GM12892 (cell line): ENCODE results near the gene MAPK14.

Experiments
- POLR2A ChIP-seq: IDR thresholded peaks from 2 replicates; pipeline ENCODE4 v1.6.1; 2011; ENCODE audit warnings: low read depth, low read length, control low read depth
- POLR2AphosphoS5 ChIP-seq: IDR thresholded peaks from 2 replicates; pipeline ENCODE4 v1.6.1; 2011; ENCODE audit warnings: low read depth, low read length, control low read depth

DNA sequence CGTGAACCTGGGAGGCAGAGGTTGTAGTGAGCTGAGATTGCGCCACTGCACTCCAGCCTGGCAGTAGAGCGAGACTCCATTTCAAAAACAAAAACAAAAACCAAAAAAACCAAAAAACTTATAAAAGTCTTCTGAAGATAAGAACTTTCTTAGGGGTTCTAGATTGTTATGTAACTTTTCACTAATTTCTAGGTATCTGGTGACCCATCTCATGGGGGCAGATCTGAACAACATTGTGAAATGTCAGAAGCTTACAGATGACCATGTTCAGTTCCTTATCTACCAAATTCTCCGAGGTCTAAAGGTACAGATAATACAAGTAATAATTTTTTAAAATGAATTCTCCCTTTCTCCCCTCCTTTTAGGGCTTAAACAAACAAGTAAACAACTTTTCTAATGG is 45.1 kb downstream of the MAPK14 start:
- TF ChIP-seq POLR2A (no peak), POLR2AphosphoS5 (no peak)
